Duodenal mucosa (tissue), 2 donors: ENCODE data around the gene ROR2.
"Not testable (repeated sequence)": the region's sequence is repeated elsewhere in the genome, so short reads cannot be mapped to it uniquely, and the experiment has no call there.

Experiments
- H3K27ac ChIP-seq: one replicate; pipeline ENCODE4 v1.7.0; 2013; ENCODE audit warnings: low read depth, low read length
- H3K27me3 ChIP-seq, 2 donors: one replicate each; pipeline ENCODE4 v1.7.0; 2013; ENCODE audit warnings: low read length in 2 of 2, control low read depth in 1 of 2; ENCODE audit not compliant: insufficient read depth in 2 of 2, control insufficient read depth in 1 of 2
- H3K36me3 ChIP-seq, 2 donors: one replicate each; pipeline ENCODE4 v1.7.0; 2013; ENCODE audit warnings: low read length in 2 of 2, control low read depth in 1 of 2; ENCODE audit not compliant: insufficient read depth in 2 of 2, control insufficient read depth in 1 of 2
- H3K4me1 ChIP-seq, 2 donors: one replicate each; pipeline ENCODE4 v1.7.0; 2013; ENCODE audit warnings: low read length in 2 of 2, control low read depth in 1 of 2; ENCODE audit not compliant: insufficient read depth in 2 of 2, control insufficient read depth in 1 of 2
- H3K4me3 ChIP-seq, 2 donors: one replicate each; pipeline ENCODE4 v1.7.0; 2013; ENCODE audit warnings: low read length in 2 of 2, low read depth in 1 of 2
- H3K9ac ChIP-seq, 2 donors: one replicate each; pipeline ENCODE4 v1.7.0; 2013; ENCODE audit warnings: low read length in 2 of 2, low read depth in 1 of 2
- H3K9me3 ChIP-seq, 2 donors: one replicate each; pipeline ENCODE4 v1.7.0; 2013; ENCODE audit warnings: low read length in 2 of 2, control low read depth in 1 of 2; ENCODE audit not compliant: control insufficient read depth in 1 of 2

ROR2 gene

DNA sequence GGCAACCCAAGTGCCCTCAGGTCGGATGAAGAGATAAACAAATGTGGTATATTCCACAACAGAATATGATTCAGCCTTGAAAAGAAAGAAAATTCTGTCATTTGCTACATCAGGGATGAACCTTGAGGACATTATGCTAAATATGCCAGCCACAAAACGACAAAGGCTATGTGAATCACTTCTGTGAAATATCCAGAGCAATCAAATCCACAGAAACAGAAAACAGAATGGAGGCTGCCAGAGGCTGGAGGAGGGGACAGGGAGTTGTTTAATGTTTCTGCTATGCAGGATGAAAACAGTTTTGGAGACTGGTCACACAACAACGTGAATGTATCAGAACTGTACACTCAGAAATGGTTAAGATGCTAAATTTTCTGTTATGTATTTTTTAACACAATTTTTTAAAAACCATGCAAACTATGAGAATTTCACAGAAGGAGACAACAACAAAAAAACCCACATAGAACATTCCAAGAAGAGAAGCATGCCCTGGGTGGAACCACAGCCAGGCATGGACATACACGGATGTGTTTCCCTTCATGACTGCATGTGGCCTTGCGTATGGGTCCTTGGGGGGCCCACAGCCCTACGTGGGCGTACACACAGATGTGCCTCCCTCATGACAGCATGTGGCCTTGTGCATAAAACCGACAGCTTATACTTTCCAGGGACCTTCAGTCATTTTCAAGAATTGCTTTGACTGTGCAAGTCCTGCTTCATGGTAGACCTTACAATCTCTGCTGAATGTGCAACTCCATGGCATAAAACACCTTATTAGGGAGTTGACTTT, 146.7 kb downstream of the ROR2 start:
- no peaks in the 10 kb centered on the region for H3K36me3 ChIP-seq
- peaks cover 0 to 6% of the 10 kb centered on the region in 2 donors for H3K27me3 ChIP-seq
- H3K4me3 ChIP-seq = no peak overlapping the region
- no peak overlapping the region for H3K9ac ChIP-seq
- peaks cover 13 to 15% of the 10 kb centered on the region in 2 donors for H3K4me1 ChIP-seq
- no peaks in the 10 kb centered on the region for H3K9me3 ChIP-seq
- no peak overlapping the region for H3K27ac ChIP-seq

DNA sequence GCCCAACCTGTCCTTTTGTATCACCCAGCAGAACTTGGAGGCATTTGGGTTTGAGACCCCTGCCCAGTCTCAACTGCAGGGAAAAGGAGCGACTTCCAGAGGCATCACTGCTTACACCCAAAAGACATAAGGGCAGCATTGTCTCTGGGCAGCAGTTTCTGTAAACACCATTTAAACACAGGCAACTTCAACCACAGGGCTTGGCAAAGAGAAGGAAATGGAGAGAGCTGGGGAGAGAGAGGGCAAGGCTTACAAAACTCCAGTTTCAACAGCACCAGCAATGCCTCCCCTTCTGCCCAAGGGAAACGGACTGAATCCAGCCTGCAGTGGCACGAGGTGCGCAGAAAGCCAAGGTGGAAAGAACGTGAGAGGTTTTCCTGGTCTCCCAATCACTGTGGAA, 147.6 kb downstream of the ROR2 start:
- H3K9me3 ChIP-seq = no peaks in the 10 kb centered on the region
- no peaks in the 10 kb centered on the region for H3K36me3 ChIP-seq
- H3K9ac ChIP-seq = no peak overlapping the region
- no peak overlapping the region for H3K4me3 ChIP-seq
- H3K27ac ChIP-seq = no peak overlapping the region
- H3K4me1 ChIP-seq = peaks cover 13 to 15% of the 10 kb centered on the region in 2 donors
- peaks cover 0 to 6% of the 10 kb centered on the region in 2 donors for H3K27me3 ChIP-seq

DNA sequence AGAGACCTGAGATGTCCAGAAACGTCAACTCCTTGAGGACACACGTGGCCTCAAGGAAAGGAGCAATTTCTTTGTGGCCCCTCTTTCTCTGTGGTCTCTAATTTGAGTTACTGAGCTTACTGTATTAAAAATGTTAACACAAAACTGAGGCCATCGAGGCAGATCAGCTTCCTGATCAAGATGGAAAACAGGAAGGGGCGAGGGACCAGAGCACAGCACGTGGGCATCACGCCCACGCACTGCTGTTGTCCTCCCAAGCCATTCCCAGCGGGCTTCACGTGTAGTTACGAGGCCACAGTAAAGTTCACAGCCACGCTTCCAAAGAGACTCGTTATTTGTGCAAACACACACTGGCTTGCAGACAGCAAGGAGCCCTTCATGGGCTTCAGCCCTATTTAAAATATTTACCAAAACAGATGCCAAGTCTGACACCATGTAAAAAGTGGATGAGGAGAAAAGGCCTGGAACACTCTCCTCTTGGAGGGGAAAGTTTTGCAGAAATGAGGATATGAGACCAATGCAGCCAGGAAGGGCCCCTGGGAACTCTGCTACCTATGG, 149.5 kb downstream of the ROR2 start:
- no peaks in the 10 kb centered on the region for H3K36me3 ChIP-seq
- no peak overlapping the region for H3K9ac ChIP-seq
- peaks cover 0 to 6% of the 10 kb centered on the region in 2 donors for H3K27me3 ChIP-seq
- H3K9me3 ChIP-seq = no peaks in the 10 kb centered on the region
- no peak overlapping the region for H3K4me3 ChIP-seq
- no peak overlapping the region for H3K27ac ChIP-seq
- peaks cover 13 to 15% of the 10 kb centered on the region in 2 donors for H3K4me1 ChIP-seq

DNA sequence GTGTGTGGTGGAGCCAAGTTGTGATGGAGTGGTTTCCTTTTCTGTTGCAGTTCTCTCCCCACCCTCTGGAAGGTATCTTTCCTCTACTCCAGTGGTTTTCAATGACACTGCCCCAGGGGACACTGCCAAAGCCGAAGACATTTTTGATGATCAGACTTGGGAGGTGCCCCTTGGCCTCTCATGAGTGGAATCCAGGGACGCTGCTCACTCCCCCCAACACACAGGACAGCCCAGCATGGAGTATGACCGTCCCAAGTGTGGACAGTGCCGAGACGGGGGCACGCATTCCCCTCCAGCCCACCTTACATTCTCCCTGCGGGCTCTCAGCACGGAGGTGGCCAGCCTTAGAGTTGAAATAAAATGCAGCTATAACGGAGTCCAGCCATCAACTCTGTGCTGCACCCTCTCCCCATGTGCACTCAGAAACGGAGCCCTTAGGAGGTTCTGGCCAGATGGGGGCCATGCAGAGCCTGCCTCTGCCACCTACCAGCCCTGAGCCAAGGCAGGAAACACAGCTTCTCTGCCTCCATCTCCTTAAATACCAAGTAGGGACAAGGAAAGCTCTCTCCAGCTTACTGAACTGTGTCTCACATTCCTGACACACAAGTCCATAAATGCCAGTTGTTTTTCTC, 150.8 kb downstream of the ROR2 start:
- Histone ChIP-seq H3K9ac (no peak overlapping the region), H3K4me3 (peak overlapping the region in 1 of 2 donors; percentile 2), H3K36me3 (no peaks in the 10 kb centered on the region), H3K9me3 (no peaks in the 10 kb centered on the region), H3K4me1 (peaks cover 13 to 15% of the 10 kb centered on the region in 2 donors), H3K27me3 (peaks cover 0 to 6% of the 10 kb centered on the region in 2 donors), H3K27ac (no peak overlapping the region)

DNA sequence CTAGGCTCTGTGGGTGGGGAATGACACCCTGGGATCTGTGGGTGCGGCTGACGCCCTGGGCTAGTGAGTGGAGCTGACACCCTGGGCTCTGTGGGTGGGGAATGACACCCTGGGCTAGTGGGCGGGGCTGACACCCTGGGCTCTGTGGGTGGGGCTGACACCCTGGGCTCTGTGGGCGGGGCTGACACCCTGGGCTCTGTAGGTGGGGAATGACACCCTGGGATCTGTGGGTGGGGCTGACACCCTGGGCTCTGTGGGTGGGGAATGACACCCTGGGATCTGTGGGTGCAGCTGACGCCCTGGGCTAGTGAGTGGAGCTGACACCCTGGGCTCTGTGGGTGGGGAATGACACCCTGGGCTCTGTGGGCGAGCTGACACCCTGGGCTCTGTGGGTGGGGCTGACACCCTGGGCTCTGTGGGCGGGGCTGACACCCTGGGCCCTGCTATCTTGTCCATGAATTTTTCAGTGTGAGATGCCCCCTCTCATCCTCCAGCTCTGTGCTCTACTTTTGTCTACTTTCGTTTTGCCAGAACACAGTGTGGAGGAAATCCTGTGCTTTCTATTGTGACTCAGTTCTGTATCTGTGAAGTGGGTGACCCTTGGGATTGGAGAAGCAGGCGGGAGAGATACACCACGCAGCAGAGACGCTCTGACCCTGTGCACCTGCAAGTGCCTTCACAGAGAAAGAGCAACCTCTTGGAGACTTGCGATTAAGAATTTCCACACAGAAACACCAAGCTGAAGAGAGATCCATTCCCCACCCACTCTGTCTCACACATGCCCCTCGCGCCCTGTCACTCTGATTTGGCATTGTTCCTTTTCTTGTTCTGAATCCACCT, 151.5 kb downstream of the ROR2 start:
- Histone ChIP-seq H3K4me1 (peaks cover 13 to 15% of the 10 kb centered on the region in 2 donors), H3K4me3 (peak overlapping the region; percentile 2 to 48)
- H3K27me3 ChIP-seq, H3K9ac ChIP-seq, H3K36me3 ChIP-seq, H3K27ac ChIP-seq, H3K9me3 ChIP-seq: not testable (repeated sequence)

DNA sequence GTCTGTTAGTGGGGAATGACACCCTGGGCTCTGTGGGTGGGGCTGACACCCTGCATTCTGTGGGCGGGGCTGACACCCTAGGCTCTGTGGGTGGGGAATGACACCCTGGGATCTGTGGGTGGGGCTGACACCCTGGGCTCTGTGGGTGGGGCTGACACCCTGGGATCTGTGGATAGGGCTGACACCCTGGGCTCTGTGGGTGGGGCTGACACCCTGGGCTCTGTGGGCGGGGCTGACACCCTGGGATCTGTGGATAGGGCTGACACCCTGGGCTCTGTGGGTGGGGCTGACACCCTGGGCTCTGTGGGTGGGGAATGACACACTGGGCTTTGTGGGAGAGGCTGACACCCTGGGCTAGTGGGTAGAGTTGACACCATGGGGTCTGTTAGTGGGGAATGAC, 152.5 kb downstream of the ROR2 start:
- not testable (repeated sequence) for H3K27me3 ChIP-seq, H3K4me3 ChIP-seq, H3K9me3 ChIP-seq, H3K36me3 ChIP-seq, H3K9ac ChIP-seq, H3K27ac ChIP-seq
- peaks cover 13 to 15% of the 10 kb centered on the region in 2 donors for H3K4me1 ChIP-seq

DNA sequence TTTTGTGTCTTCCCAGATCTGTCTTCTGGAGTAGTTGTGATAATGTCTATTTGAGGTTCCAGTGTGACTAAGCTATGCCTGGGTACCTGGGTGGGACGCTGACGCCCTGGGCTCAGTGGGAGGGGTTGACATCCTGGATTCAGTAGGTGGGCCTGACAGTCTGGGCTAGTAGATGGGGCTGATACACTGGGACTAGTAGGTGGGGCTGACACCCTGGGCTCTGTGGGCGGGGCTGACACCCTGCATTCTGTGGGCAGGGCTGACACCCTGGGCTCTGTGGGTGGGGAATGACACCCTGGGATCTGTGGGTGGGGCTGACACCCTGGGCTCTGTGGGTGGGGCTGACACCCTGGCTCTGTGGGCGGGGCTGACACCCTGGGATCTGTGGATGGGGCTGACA, 153.5 kb downstream of the ROR2 start:
- not testable (repeated sequence) for H3K4me3 ChIP-seq, H3K27ac ChIP-seq, H3K36me3 ChIP-seq, H3K9ac ChIP-seq, H3K9me3 ChIP-seq, H3K27me3 ChIP-seq
- H3K4me1 ChIP-seq = peaks cover 13 to 15% of the 10 kb centered on the region in 2 donors

DNA sequence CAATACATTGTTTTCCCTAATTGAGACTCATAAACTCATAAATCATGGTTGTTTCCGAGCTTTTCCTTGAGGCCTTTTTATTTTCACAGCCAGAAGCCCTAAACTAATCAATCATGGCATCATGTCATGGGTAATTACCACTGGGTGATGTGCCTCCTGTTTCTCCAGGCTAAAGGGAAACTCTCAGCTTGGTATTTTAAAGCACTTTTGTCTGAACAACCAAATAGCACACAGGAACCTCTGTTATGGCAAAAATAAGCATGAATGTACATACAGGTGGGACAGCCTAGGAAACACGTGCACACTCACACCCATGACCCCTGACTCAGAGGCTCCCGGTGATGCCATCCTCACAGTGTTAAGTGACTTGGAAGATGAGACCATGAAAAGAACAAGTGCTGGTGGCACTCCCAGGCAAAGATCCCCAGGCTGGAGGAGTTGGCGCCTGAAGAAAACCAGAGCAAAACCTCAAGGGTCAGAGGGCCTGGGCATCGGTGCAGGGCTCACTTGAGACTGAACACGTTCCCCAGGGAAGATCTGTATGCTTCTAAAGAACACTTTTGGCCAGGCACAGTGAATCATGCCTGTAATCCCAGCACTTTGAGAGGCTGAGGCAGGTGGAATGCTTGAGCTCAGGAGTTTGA, 154.3 kb downstream of the ROR2 start:
- Histone ChIP-seq H3K27ac (no peak overlapping the region), H3K27me3 (peaks cover 0 to 5% of the 10 kb centered on the region in 2 donors), H3K4me1 (peaks cover 13 to 15% of the 10 kb centered on the region in 2 donors), H3K4me3 (no peak overlapping the region), H3K36me3 (no peaks in the 10 kb centered on the region), H3K9ac (no peak overlapping the region), H3K9me3 (no peaks in the 10 kb centered on the region)

DNA sequence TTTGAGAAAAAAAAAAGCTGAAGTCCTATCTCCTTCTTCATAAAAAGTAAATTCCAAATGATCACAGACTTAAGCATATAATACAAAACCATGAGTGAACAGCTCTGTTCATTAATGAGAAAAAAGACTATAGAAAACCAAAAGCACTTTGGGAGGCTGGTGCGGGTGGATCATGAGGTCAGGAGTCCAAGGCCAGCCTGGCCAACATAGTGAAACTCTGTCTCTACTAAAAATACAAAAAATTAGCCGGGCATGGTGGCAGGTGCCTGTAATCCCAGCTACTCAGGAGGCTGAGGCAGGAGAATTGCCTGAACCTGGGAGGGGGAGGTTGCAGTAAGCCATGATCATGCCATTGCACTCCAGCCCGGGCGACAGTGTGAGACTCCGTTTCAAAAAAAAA, 156.7 kb downstream of the ROR2 start:
- H3K4me3 ChIP-seq, H3K27me3 ChIP-seq, H3K36me3 ChIP-seq, H3K9ac ChIP-seq, H3K4me1 ChIP-seq, H3K27ac ChIP-seq, H3K9me3 ChIP-seq: not testable (repeated sequence)
